PC-9 (cell line): ENCODE results near the gene IVD. TPM values are rescaled to one million over a fixed set of nuclear protein-coding genes. Genes with fewer than 3 reads are reported as not detected.

Experiments used
- BruUV-seq: library from RNA; stranded (reverse); fragments of 400-500 nt; replicated peaks from 2 replicates; lab custom pipeline; 2021; lab: Mats Ljungman, UMichigan
- CTCF ChIA-PET: fragments of 300-600 bp; sonication (Branson Sonifier 250); formaldehyde crosslinking; loops from one replicate; lab custom pipeline; 2022; ENCODE audit warnings: antibody characterized with exemption; lab: Charles Lee
- POLR2A ChIA-PET: fragments of 300-600 bp; sonication (Branson Sonifier 250); formaldehyde crosslinking; loops from one replicate; lab custom pipeline; 2022; ENCODE audit warnings: antibody characterized with exemption; ENCODE audit not compliant: unreplicated experiment; lab: Charles Lee
- DNase-seq, 2 experiments: peaks; one replicate each; pipeline versions ENCODE4 v3.0.0 to v3.0.0-alpha.2; 2015 to 2022; ENCODE audit warnings: mixed read lengths in 1 of 2
- H2AFZ ChIP-seq: fragments of 200-600 bp; sonication (generic); 2 replicates; pipeline ENCODE4 v1.8.1; 2017; ENCODE audit warnings: antibody characterized with exemption
- H3F3A ChIP-seq: fragments of 200-600 bp; sonication (generic); 2 replicates; pipeline ENCODE4 v1.8.1; 2017; ENCODE audit warnings: antibody characterized with exemption, mild to moderate bottlenecking, low read depth; ENCODE audit not compliant: insufficient read depth
- H3K27ac ChIP-seq: fragments of 200-600 bp; sonication (generic); 2 replicates; pipeline ENCODE4 v1.6.1; 2016; ENCODE audit warnings: mixed run types
- H3K27me3 ChIP-seq: fragments of 200-600 bp; sonication (generic); 2 replicates; pipeline ENCODE4 v1.6.1; 2016; ENCODE audit warnings: low read depth, mixed run types; ENCODE audit not compliant: insufficient read depth
- H3K36me3 ChIP-seq: fragments of 200-600 bp; sonication (generic); 2 replicates; pipeline ENCODE4 v1.6.1; 2016; ENCODE audit warnings: low read depth, mixed run types
- H3K4me1 ChIP-seq: fragments of 200-600 bp; sonication (generic); replicated peaks from 2 replicates; pipeline ENCODE4 v1.6.1; 2016; ENCODE audit warnings: mixed run types; ENCODE audit not compliant: insufficient read depth
- H3K4me2 ChIP-seq: fragments of 200-600 bp; sonication (generic); 2 replicates; pipeline ENCODE4 v1.6.1; 2017; ENCODE audit warnings: mixed run types
- H3K4me3 ChIP-seq: fragments of 200-600 bp; sonication (generic); 2 replicates; pipeline ENCODE4 v1.6.1; 2016; ENCODE audit warnings: mixed run types
- H3K79me2 ChIP-seq: fragments of 200-600 bp; sonication (generic); 2 replicates; pipeline ENCODE4 v1.6.1; 2017; ENCODE audit warnings: low read depth, mixed run types
- H3K9me2 ChIP-seq: fragments of 200-600 bp; sonication (generic); 2 replicates; pipeline ENCODE4 v1.8.1; 2017; ENCODE audit warnings: mild to moderate bottlenecking; ENCODE audit not compliant: insufficient read depth
- H3K9me3 ChIP-seq: fragments of 200-600 bp; sonication (generic); 2 replicates; pipeline ENCODE4 v1.8.1; 2016; ENCODE audit warnings: low read depth; ENCODE audit not compliant: insufficient read depth
- H4K20me1 ChIP-seq: fragments of 200-600 bp; sonication (generic); 2 replicates; pipeline ENCODE4 v1.8.1; 2017; ENCODE audit not compliant: insufficient read depth
- CTCF ChIP-seq: fragments of 200-600 bp; sonication (generic); conservative IDR thresholded peaks from 2 replicates; pipeline ENCODE4 v1.6.1; 2017; ENCODE audit warnings: mixed run types, antibody characterized with exemption, mild to moderate bottlenecking, moderate library complexity
- EZH2 ChIP-seq: fragments of 200-600 bp; sonication (generic); IDR thresholded peaks from 2 replicates; pipeline ENCODE4 v1.8.0; 2017; ENCODE audit warnings: antibody characterized with exemption, low read depth
- intact Hi-C: fragments of 100-400 bp; cut with micrococcal nuclease; formaldehyde crosslinking; loops from one replicate; pipeline ENCODE4 v1.10.0; 2022; ENCODE audit not compliant: unreplicated experiment
- total RNA-seq: library from RNA; stranded (reverse); gene quantifications from 2 replicates; pipeline ENCODE4 v1.2.3, GENCODE V29; 2021

Gene IVD
- total RNA-seq, 1 experiment from 2014 or later, result 82.5 TPM

- H3K27ac ChIP-seq, result peak within 1 kb of the TSS; percentile 45
- ChIA-PET CTCF (interaction anchor here (1.0 kb wide), 1 partner anchor 45 kb away, joined by 3 read pairs; no protein-coding TSS in a partner anchor), POLR2A (interaction anchor here (0.6 to 0.7 kb wide), 2 partner anchors 22 to 57 kb away, joined by 3 to 4 read pairs; no protein-coding TSS in a partner anchor)
- peak within 1 kb of the TSS; percentile 91 for H3K4me2 ChIP-seq
- H3K27me3 ChIP-seq, result no peaks in the 10 kb centered on the region
- TF ChIP-seq EZH2 (no peak), CTCF (no peak)
- peaks cover 50% of the 10 kb centered on the region for H3K4me1 ChIP-seq
- BruUV-seq, result TSS peak; percentile 60
- no peaks in the 10 kb centered on the region; the same call in 1 of the 2 replicates for H3K9me2 ChIP-seq
- H3K79me2 ChIP-seq, result peaks cover 32% of the 10 kb centered on the region
- intact Hi-C loops, result loop anchor here (5.0 kb wide), 1 partner anchor 39 kb away; no protein-coding TSS in a partner anchor
- peak; percentile 78 to 87 for DNase-seq
- H2AFZ ChIP-seq, result peak within 1 kb of the TSS; percentile 89
- H3F3A ChIP-seq, result peaks cover 35% of the 10 kb centered on the region
- H4K20me1 ChIP-seq, result no peaks in the 10 kb centered on the region
- 0 out of 2 replicates have a peak, but pooled peaks cover 4% of the 10 kb centered on the region for H3K36me3 ChIP-seq
- H3K9me3 ChIP-seq, result no peaks in the 10 kb centered on the region
- peak within 1 kb of the TSS; percentile 76 for H3K4me3 ChIP-seq
These were observed 22.8 kb upstream of the IVD start, which contains the start of gene KNSTRN for GRCh38 chr15:40382580-40383456. KNSTRN (plus strand) TSS chr15:40382721; CDS start chr15:40382836, 115 bp downstream.

- peaks cover 10% of the 10 kb centered on the region; the same call in 1 of the 2 replicates for H3K36me3 ChIP-seq
These were observed 19.1 kb upstream of the IVD start for GRCh38 chr15:40386480-40386879.

More at GRCh38 chr15:40386480-40386879, 19.1 kb upstream of the IVD start:
- TF ChIP-seq EZH2, result no peak
- no peak for TF ChIP-seq CTCF
- H2AFZ ChIP-seq, result no peak overlapping the region
- no peaks in the 10 kb centered on the region for H3K9me3 ChIP-seq
- ChIA-PET CTCF (no interaction called here), POLR2A (interaction anchor here (0.7 kb wide), 1 partner anchor 46 kb away, joined by 5 read pairs; the partner anchor contains the start of gene CCDC9B)
- no TSS peak for BruUV-seq
- intact Hi-C loops, result no loop called here
- H3K27ac ChIP-seq, result no peak overlapping the region
- H3K27me3 ChIP-seq, result no peaks in the 10 kb centered on the region
- DNase-seq, result no peak
- peaks cover 22% of the 10 kb centered on the region; the same call in 1 of the 2 replicates for H3F3A ChIP-seq
- no peaks in the 10 kb centered on the region; the same call in 1 of the 2 replicates for H3K9me2 ChIP-seq
- H3K79me2 ChIP-seq, result peaks cover 32% of the 10 kb centered on the region
- H4K20me1 ChIP-seq, result no peaks in the 10 kb centered on the region
- no peak overlapping the region for H3K4me2 ChIP-seq
- peaks cover 27% of the 10 kb centered on the region for H3K4me1 ChIP-seq
- H3K4me3 ChIP-seq, result no peak overlapping the region
